HL-60 (cell line): ENCODE results near the gene ADSL.

Experiments used
- POLR2AphosphoS5 ChIP-seq: IDR thresholded peaks from 2 replicates; pipeline ENCODE4 v1.6.1; 2012; ENCODE audit warnings: low read depth
- SPI1 ChIP-seq: IDR thresholded peaks from 2 replicates; pipeline ENCODE4 v1.6.1; 2012; ENCODE audit warnings: low read depth, mild to moderate bottlenecking, borderline replicate concordance

GRCh38 chr22:40363059-40363458 is 16.8 kb downstream of the ADSL start:
- TF ChIP-seq SPI1, result no peak
- TF ChIP-seq POLR2AphosphoS5, result no peak
